Subcutaneous abdominal adipose tissue (tissue), 5 donors: ENCODE data around the gene NCKAP5.

Experiments
- H3K27ac ChIP-seq: one replicate; pipeline ENCODE4 v1.7.0; 2013; ENCODE audit warnings: low read depth, mild to moderate bottlenecking, inconsistent platforms, low read length, moderate library complexity
- H3K27me3 ChIP-seq, 5 donors: one replicate each; pipeline ENCODE4 v1.7.0; 2013; ENCODE audit warnings: low read length in 5 of 5, inconsistent platforms in 1 of 5; ENCODE audit not compliant: control insufficient read depth in 5 of 5, insufficient read depth in 4 of 5
- H3K36me3 ChIP-seq, 5 donors: one replicate each; pipeline ENCODE4 v1.7.0; 2013; ENCODE audit warnings: low read length in 5 of 5; ENCODE audit not compliant: control insufficient read depth in 5 of 5, insufficient read depth in 5 of 5
- H3K4me1 ChIP-seq, 5 donors: one replicate each; pipeline ENCODE4 v1.7.0; 2013; ENCODE audit warnings: low read length in 5 of 5, mild to moderate bottlenecking in 3 of 5, moderate library complexity in 1 of 5; ENCODE audit not compliant: control insufficient read depth in 5 of 5, insufficient read depth in 5 of 5
- H3K4me3 ChIP-seq, 5 donors: one replicate each; pipeline ENCODE4 v1.7.0; 2013; ENCODE audit warnings: low read length in 5 of 5, low read depth in 1 of 5
- H3K9ac ChIP-seq, 5 donors: one replicate each; pipeline ENCODE4 v1.7.0; 2013; ENCODE audit warnings: low read length in 5 of 5, mild to moderate bottlenecking in 4 of 5, moderate library complexity in 3 of 5
- H3K9me3 ChIP-seq, 5 donors: one replicate each; pipeline ENCODE4 v1.7.0; 2013; ENCODE audit warnings: low read length in 5 of 5; ENCODE audit not compliant: control insufficient read depth in 5 of 5
- donor health status: healthy.
- donor health status: healthy.
- donor health status: healthy.
- donor health status: healthy.
- donor health status: healthy.

NCKAP5 gene

GRCh38 chr2:132977812-132978529 is 590.3 kb downstream of the NCKAP5 start:
- no peaks in the 10 kb centered on the region for H3K9me3 ChIP-seq
- H3K27me3 ChIP-seq, result no peaks in the 10 kb centered on the region
- H3K36me3 ChIP-seq, result no peaks in the 10 kb centered on the region
- no peak overlapping the region for H3K9ac ChIP-seq
- H3K4me1 ChIP-seq, result no peaks in the 10 kb centered on the region
- H3K4me3 ChIP-seq, result no peak overlapping the region
- H3K27ac ChIP-seq, result no peak overlapping the region

GRCh38 chr2:132975193-132976105 is 592.8 kb downstream of the NCKAP5 start:
- H3K9me3 ChIP-seq, result no peaks in the 10 kb centered on the region
- no peak overlapping the region for H3K9ac ChIP-seq
- no peaks in the 10 kb centered on the region for H3K27me3 ChIP-seq
- no peaks in the 10 kb centered on the region for H3K4me1 ChIP-seq
- no peak overlapping the region for H3K27ac ChIP-seq
- no peak overlapping the region for H3K4me3 ChIP-seq
- no peaks in the 10 kb centered on the region for H3K36me3 ChIP-seq

GRCh38 chr2:132974467-132975095 is 593.7 kb downstream of the NCKAP5 start:
- no peak overlapping the region for H3K27ac ChIP-seq
- H3K4me1 ChIP-seq, result no peaks in the 10 kb centered on the region

GRCh38 chr2:132971310-132972061 is 596.8 kb downstream of the NCKAP5 start:
- H3K9ac ChIP-seq, result no peak overlapping the region
- H3K9me3 ChIP-seq, result peaks cover 0 to 3% (median 0%) of the 10 kb centered on the region in 5 donors
- no peak overlapping the region for H3K4me3 ChIP-seq
- no peaks in the 10 kb centered on the region for H3K36me3 ChIP-seq
- no peaks in the 10 kb centered on the region for H3K27me3 ChIP-seq
- H3K4me1 ChIP-seq, result no peaks in the 10 kb centered on the region
- no peak overlapping the region for H3K27ac ChIP-seq

More at GRCh38 chr2:132974467-132975095, 593.7 kb downstream of the NCKAP5 start:
- Histone ChIP-seq H3K36me3 (no peaks in the 10 kb centered on the region), H3K27me3 (no peaks in the 10 kb centered on the region), H3K4me3 (no peak overlapping the region), H3K9ac (no peak overlapping the region), H3K9me3 (no peaks in the 10 kb centered on the region)

GRCh38 chr2:132969371-132969985 is 598.8 kb downstream of the NCKAP5 start:
- H3K36me3 ChIP-seq, result no peaks in the 10 kb centered on the region
- H3K9me3 ChIP-seq, result peaks cover 0 to 4% (median 0%) of the 10 kb centered on the region in 5 donors
- H3K27me3 ChIP-seq, result no peaks in the 10 kb centered on the region
- H3K27ac ChIP-seq, result no peak overlapping the region
- no peak overlapping the region for H3K4me3 ChIP-seq
- H3K9ac ChIP-seq, result no peak overlapping the region
- H3K4me1 ChIP-seq, result no peaks in the 10 kb centered on the region

GRCh38 chr2:132965460-132965859 is 602.8 kb downstream of the NCKAP5 start:
- H3K9ac ChIP-seq, result no peak overlapping the region
- H3K4me1 ChIP-seq, result no peaks in the 10 kb centered on the region
- H3K27ac ChIP-seq, result no peak overlapping the region
- no peaks in the 10 kb centered on the region for H3K36me3 ChIP-seq
- no peak overlapping the region for H3K4me3 ChIP-seq
- H3K27me3 ChIP-seq, result no peaks in the 10 kb centered on the region
- H3K9me3 ChIP-seq, result peaks cover 0 to 4% (median 0%) of the 10 kb centered on the region in 5 donors

- Histone ChIP-seq H3K4me3 (no peak overlapping the region), H3K27ac (no peak overlapping the region), H3K9ac (no peak overlapping the region), H3K4me1 (no peaks in the 10 kb centered on the region), H3K27me3 (no peaks in the 10 kb centered on the region), H3K9me3 (peaks cover 0 to 4% (median 0%) of the 10 kb centered on the region in 5 donors), H3K36me3 (no peaks in the 10 kb centered on the region)
Measured at GRCh38 chr2:132963161-132963560, 605.1 kb downstream of the NCKAP5 start.

- Histone ChIP-seq H3K9me3 (peaks cover 0 to 3% (median 0%) of the 10 kb centered on the region in 5 donors), H3K9ac (no peak overlapping the region), H3K4me1 (no peaks in the 10 kb centered on the region), H3K27ac (no peak overlapping the region), H3K4me3 (no peak overlapping the region), H3K27me3 (no peaks in the 10 kb centered on the region), H3K36me3 (no peaks in the 10 kb centered on the region)
Measured at GRCh38 chr2:132958887-132959286, 609.4 kb downstream of the NCKAP5 start.

- Histone ChIP-seq H3K4me3 (no peak overlapping the region), H3K9ac (no peak overlapping the region), H3K36me3 (no peaks in the 10 kb centered on the region), H3K27ac (no peak overlapping the region), H3K4me1 (no peaks in the 10 kb centered on the region), H3K27me3 (no peaks in the 10 kb centered on the region), H3K9me3 (peaks cover 0 to 3% (median 0%) of the 10 kb centered on the region in 5 donors)
Measured at GRCh38 chr2:132955871-132956615, 612.2 kb downstream of the NCKAP5 start.
